GM23338 (cell line): ENCODE results near the gene EGFL7. TPM values are rescaled to one million over a fixed set of nuclear protein-coding genes. Genes with fewer than 3 reads are reported as not detected.

ENCODE experiments used
- ATAC-seq: fragments of 200-7000 bp; cut with Tn5 transposase; 3 replicates; pipeline ENCODE4 v1.9.1; 2020
- DNase-seq: peaks from one replicate; pipeline ENCODE4 v3.0.0-alpha.2; 2015; ENCODE audit warnings: low spot score
- H2AFZ ChIP-seq: fragments of 200-600 bp; sonication (generic); 2 replicates; pipeline ENCODE4 v1.8.0; 2016; ENCODE audit warnings: antibody characterized with exemption, mild to moderate bottlenecking, moderate library complexity
- H3F3A ChIP-seq: fragments of 200-600 bp; sonication (generic); replicated peaks from 2 replicates; pipeline ENCODE4 v1.8.0; 2017; ENCODE audit warnings: antibody characterized with exemption, mixed run types, low read depth
- H3K27ac ChIP-seq: fragments of 200-600 bp; sonication (generic); 2 replicates; pipeline ENCODE4 v1.6.1; 2016; ENCODE audit warnings: low read depth
- H3K27me3 ChIP-seq: fragments of 200-600 bp; sonication (generic); 2 replicates; pipeline ENCODE4 v1.8.0; 2016; ENCODE audit warnings: mild to moderate bottlenecking, mixed run types, moderate library complexity; ENCODE audit not compliant: insufficient read depth
- H3K36me3 ChIP-seq: fragments of 200-600 bp; sonication (generic); 2 replicates; pipeline ENCODE4 v1.8.0; 2016; ENCODE audit warnings: mild to moderate bottlenecking; ENCODE audit not compliant: insufficient read depth
- H3K4me1 ChIP-seq: fragments of 200-600 bp; sonication (generic); 2 replicates; pipeline ENCODE4 v1.8.0; 2016; ENCODE audit warnings: mild to moderate bottlenecking, moderate library complexity; ENCODE audit not compliant: insufficient read depth
- H3K4me2 ChIP-seq: fragments of 200-600 bp; sonication (generic); 2 replicates; pipeline ENCODE4 v1.7.1; 2017; ENCODE audit warnings: mixed run types
- H3K4me3 ChIP-seq: fragments of 200-600 bp; sonication (generic); 2 replicates; pipeline ENCODE4 v1.6.1; 2016; ENCODE audit warnings: mixed run types
- H3K79me2 ChIP-seq: fragments of 200-600 bp; sonication (generic); replicated peaks from 2 replicates; pipeline ENCODE4 v1.8.0; 2017; ENCODE audit warnings: mild to moderate bottlenecking; ENCODE audit not compliant: insufficient read depth
- H3K9me2 ChIP-seq: fragments of 200-600 bp; sonication (generic); 2 replicates; pipeline ENCODE4 v1.8.0; 2017; ENCODE audit not compliant: insufficient read depth
- H4K20me1 ChIP-seq: fragments of 200-600 bp; sonication (generic); replicated peaks from 2 replicates; pipeline ENCODE4 v1.8.0; 2017; ENCODE audit warnings: mild to moderate bottlenecking; ENCODE audit not compliant: insufficient read depth
- H3K27ac Mint-ChIP-seq: 2 replicates; pipeline ENCODE4 v1.8.0; 2020; ENCODE audit warnings: inconsistent platforms, mild to moderate bottlenecking, moderate library complexity, mixed read lengths
- H3K27me3 Mint-ChIP-seq: 3 replicates; pipeline ENCODE4 v1.8.0; 2022; ENCODE audit warnings: low read depth, mild to moderate bottlenecking, moderate library complexity, mixed read lengths, inconsistent platforms; ENCODE audit not compliant: insufficient read depth, poor library complexity
- H3K36me3 Mint-ChIP-seq: 3 replicates; pipeline ENCODE4 v1.8.0; 2021; ENCODE audit warnings: low read depth, mild to moderate bottlenecking, inconsistent platforms, moderate library complexity, mixed read lengths
- H3K4me1 Mint-ChIP-seq: 3 replicates; pipeline ENCODE4 v1.8.0; 2020; ENCODE audit warnings: mild to moderate bottlenecking, inconsistent platforms, mixed read lengths
- H3K4me3 Mint-ChIP-seq: 3 replicates; pipeline ENCODE4 v1.8.0; 2021; ENCODE audit warnings: moderate library complexity, mild to moderate bottlenecking, inconsistent platforms, mixed read lengths
- H3K9me3 Mint-ChIP-seq: 3 replicates; pipeline ENCODE4 v1.8.0; 2020; ENCODE audit warnings: moderate library complexity, mild to moderate bottlenecking, inconsistent platforms, mixed read lengths
- CREB1 ChIP-seq: fragments of 250-450 bp; sonication (Bioruptor Pico); IDR thresholded peaks from 2 replicates; pipeline ENCODE4 v1.5.0; 2020; ENCODE audit warnings: low read depth, mild to moderate bottlenecking, moderate library complexity
- CTCF ChIP-seq, 2 experiments: fragments of 200-600 bp in 1 of 2; sonication (generic) in 1 of 2; conservative IDR thresholded peaks; 2 replicates each; pipeline versions ENCODE4 v1.5.1 to v1.6.1; 2016 to 2017; ENCODE audit warnings: antibody characterized with exemption in 2 of 2, low read depth in 2 of 2, mild to moderate bottlenecking in 2 of 2, moderate library complexity in 1 of 2
- EZH2 ChIP-seq: fragments of 200-600 bp; sonication (generic); IDR thresholded peaks from one replicate; pipeline ENCODE4 v1.8.0; 2017; ENCODE audit warnings: antibody characterized with exemption, mild to moderate bottlenecking, low read depth; ENCODE audit not compliant: unreplicated experiment
- EZH2phosphoT487 ChIP-seq: fragments of 200-600 bp; sonication (generic); IDR thresholded peaks from one replicate; pipeline ENCODE4 v1.8.1; 2018; ENCODE audit warnings: antibody characterized with exemption; ENCODE audit not compliant: unreplicated experiment
- JUNB ChIP-seq: IDR thresholded peaks from one replicate; pipeline ENCODE4 v1.6.1; 2016; ENCODE audit warnings: antibody characterized with exemption; ENCODE audit not compliant: unreplicated experiment
- STAT1 ChIP-seq: IDR thresholded peaks from one replicate; pipeline ENCODE4 v1.6.1; 2016; ENCODE audit warnings: antibody characterized with exemption; ENCODE audit not compliant: unreplicated experiment
- ZNF114 ChIP-seq: fragments of 250-450 bp; sonication (Bioruptor Pico); IDR thresholded peaks from 2 replicates; pipeline ENCODE4 v1.5.0; 2020; ENCODE audit warnings: mild to moderate bottlenecking, moderate library complexity
- ZNF331 ChIP-seq: fragments of 250-450 bp; sonication (Bioruptor Pico); IDR thresholded peaks from 2 replicates; pipeline ENCODE4 v1.5.0; 2020; ENCODE audit warnings: low read depth, mild to moderate bottlenecking, moderate library complexity
- ZNF462 ChIP-seq: fragments of 250-450 bp; sonication (Bioruptor Pico); IDR thresholded peaks from 2 replicates; pipeline ENCODE4 v1.5.0; 2020; ENCODE audit warnings: mild to moderate bottlenecking, moderate library complexity
- polyA plus RNA-seq: library from polyadenylated mRNA; unstranded; fragments of >200 nt; fragmentation: Nextera tagmentation; extraction: Ambion mirVana; gene quantifications from 2 replicates; pipeline ENCODE4 v1.2.1, GENCODE V29; 2016
- total RNA-seq: library from RNA; depleted of rRNA; stranded (reverse); fragments of >200 nt; shearing (Covaris generic); gene quantifications from 2 replicates; pipeline ENCODE4 v1.2.3, GENCODE V29; 2014
- TF ChIP-seq, protein P1 (sequence below): IDR thresholded peaks from one replicate; pipeline ENCODE4 v1.6.1; 2018; ENCODE audit warnings: antibody characterized with exemption; ENCODE audit not compliant: unreplicated experiment

The EGFL7 gene
- total and polyA plus RNA-seq, 2 experiments from 2014 or later = 44.4 to 60.8 TPM

DNA sequence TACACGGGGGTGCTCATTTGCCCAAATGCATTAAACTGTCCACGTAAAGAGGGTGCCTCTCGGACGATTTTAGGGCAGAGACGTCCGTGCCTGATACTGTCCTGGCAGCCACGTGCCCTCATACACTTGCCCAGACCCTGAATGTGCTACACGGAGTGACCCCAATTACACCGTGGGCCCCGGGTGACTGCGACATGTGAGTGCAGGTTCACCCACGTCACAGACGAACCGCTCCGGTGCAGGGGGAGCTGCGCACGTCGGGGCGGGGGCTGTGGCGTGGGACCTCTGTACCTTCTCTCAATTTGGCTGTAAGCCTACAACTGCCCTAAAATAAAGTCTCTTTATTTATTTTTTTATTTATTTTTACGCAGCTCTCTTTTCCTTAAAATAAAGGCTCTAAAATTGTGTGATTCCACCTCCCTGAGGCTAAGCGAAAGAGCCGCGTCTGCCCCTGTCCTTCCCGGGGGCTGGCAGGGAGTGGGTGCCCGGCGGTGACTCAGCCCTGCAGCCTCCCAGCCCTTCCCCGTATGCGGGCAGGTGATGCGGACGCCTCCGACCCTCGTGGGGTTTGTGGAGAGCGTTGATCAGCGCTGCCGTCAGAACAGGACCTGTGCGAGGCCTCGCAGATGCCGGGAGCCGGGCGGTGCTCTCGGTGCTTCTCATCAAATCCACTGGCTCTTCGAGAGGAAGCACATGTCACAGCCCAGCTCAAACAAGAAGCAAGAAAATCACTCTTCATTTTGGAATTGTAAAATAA is 9.2 kb upstream of the EGFL7 start:
- DNase-seq = no peak
- H3K36me3 ChIP-seq = no peaks in the 10 kb centered on the region
- no peaks in the 10 kb centered on the region for H3K4me1 ChIP-seq
- Mint-ChIP-seq H3K27ac (no peak overlapping the region), H3K4me3 (no peak overlapping the region), H3K27me3 (no peaks in the 10 kb centered on the region), H3K36me3 (no peaks in the 10 kb centered on the region), H3K9me3 (no peaks in the 10 kb centered on the region), H3K4me1 (peaks cover 3% of the 10 kb centered on the region; the same call in 2 of the 3 replicates)
- H3K4me2 ChIP-seq = no peak overlapping the region
- no peaks in the 10 kb centered on the region for H3K79me2 ChIP-seq
- TF ChIP-seq EZH2phosphoT487 = no peak
- no peak for TF ChIP-seq ZNF462 (CRISPR knock-in tag)
- no peak for TF ChIP-seq ZNF114
- TF ChIP-seq, protein P1, sequence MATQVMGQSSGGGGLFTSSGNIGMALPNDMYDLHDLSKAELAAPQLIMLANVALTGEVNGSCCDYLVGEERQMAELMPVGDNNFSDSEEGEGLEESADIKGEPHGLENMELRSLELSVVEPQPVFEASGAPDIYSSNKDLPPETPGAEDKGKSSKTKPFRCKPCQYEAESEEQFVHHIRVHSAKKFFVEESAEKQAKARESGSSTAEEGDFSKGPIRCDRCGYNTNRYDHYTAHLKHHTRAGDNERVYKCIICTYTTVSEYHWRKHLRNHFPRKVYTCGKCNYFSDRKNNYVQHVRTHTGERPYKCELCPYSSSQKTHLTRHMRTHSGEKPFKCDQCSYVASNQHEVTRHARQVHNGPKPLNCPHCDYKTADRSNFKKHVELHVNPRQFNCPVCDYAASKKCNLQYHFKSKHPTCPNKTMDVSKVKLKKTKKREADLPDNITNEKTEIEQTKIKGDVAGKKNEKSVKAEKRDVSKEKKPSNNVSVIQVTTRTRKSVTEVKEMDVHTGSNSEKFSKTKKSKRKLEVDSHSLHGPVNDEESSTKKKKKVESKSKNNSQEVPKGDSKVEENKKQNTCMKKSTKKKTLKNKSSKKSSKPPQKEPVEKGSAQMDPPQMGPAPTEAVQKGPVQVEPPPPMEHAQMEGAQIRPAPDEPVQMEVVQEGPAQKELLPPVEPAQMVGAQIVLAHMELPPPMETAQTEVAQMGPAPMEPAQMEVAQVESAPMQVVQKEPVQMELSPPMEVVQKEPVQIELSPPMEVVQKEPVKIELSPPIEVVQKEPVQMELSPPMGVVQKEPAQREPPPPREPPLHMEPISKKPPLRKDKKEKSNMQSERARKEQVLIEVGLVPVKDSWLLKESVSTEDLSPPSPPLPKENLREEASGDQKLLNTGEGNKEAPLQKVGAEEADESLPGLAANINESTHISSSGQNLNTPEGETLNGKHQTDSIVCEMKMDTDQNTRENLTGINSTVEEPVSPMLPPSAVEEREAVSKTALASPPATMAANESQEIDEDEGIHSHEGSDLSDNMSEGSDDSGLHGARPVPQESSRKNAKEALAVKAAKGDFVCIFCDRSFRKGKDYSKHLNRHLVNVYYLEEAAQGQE = no peak
- no peak for TF ChIP-seq JUNB
- no peak for TF ChIP-seq STAT1
- TF ChIP-seq CREB1 (CRISPR knock-in tag) = no peak
- no peak for TF ChIP-seq CTCF (conservative IDR thresholded peaks at IDR 0.05; ENCODE audit: low read depth in 2 of 2)
- no peak for TF ChIP-seq ZNF331
- TF ChIP-seq EZH2 = no peak
- ATAC-seq = no peak; the same call in 2 of the 3 replicates
- H3K4me3 ChIP-seq = no peak overlapping the region
- H2AFZ ChIP-seq = no peak overlapping the region
- H3F3A ChIP-seq = no peaks in the 10 kb centered on the region
- no peaks in the 10 kb centered on the region for H4K20me1 ChIP-seq
- no peak overlapping the region for H3K27ac ChIP-seq
- no peaks in the 10 kb centered on the region for H3K27me3 ChIP-seq
- no peaks in the 10 kb centered on the region for H3K9me2 ChIP-seq
